Measurements from ENCODE around the gene SPDYE2. TPM values are rescaled to one million over a fixed set of nuclear protein-coding genes. Genes with fewer than 3 reads are reported as not detected.
"Not testable (repeated sequence)": the region's sequence is repeated elsewhere in the genome, so short reads cannot be mapped to it uniquely, and the experiment has no call there.

The SPDYE2 gene
- total and polyA plus RNA-seq, 12 donors: 0.31 to 0.51 TPM; not detected in 10

GRCh38 chr7:102542771-102543170 lies 8.3 kb upstream of the SPDYE2 start:
- H3K9me3 ChIP-seq; H3K27me3 ChIP-seq; ATAC-seq; H3K27ac ChIP-seq; H3K4me3 ChIP-seq; H3K36me3 ChIP-seq; intact Hi-C loops (cut with DNase I); H3K4me1 ChIP-seq; DNase-seq: not testable (repeated sequence)
- WGBS, 2 donors: 92 to 95% methylated on average over 7 of the region's 11 CpGs

GRCh38 chr7:102543596-102543995 lies 7.4 kb upstream of the SPDYE2 start, which contains the start of gene UPK3BL2:
UPK3BL2 (minus strand) TSS chr7:102543696; CDS start chr7:102543636, 60 bp downstream.
- H3K27me3 ChIP-seq; DNase-seq; H3K27ac ChIP-seq; intact Hi-C loops (cut with DNase I); H3K4me1 ChIP-seq; H3K4me3 ChIP-seq; H3K36me3 ChIP-seq; H3K9me3 ChIP-seq: not testable (repeated sequence)
- no CpG with 5 or more reads among the region's 8 CpGs for WGBS, 2 donors
- peak in 4 of 8 donors; percentile 11 to 43 (median 15) for ATAC-seq

GRCh38 chr7:102544372-102544771 lies 6.7 kb upstream of the SPDYE2 start:
- intact Hi-C loops (cut with DNase I); H3K4me1 ChIP-seq: not testable (repeated sequence)
- peak in 3 of 8 donors; percentile 6 to 31 (median 18) for ATAC-seq

GRCh38 chr7:102545288-102545687 lies 5.7 kb upstream of the SPDYE2 start:
- H3K9me3 ChIP-seq; H3K4me3 ChIP-seq; H3K4me1 ChIP-seq; DNase-seq; intact Hi-C loops (cut with DNase I); H3K27me3 ChIP-seq; H3K27ac ChIP-seq; H3K36me3 ChIP-seq; ATAC-seq: not testable (repeated sequence)
- 95 to 100% methylated on average over 5 to 8 of the region's 12 CpGs for WGBS, 2 donors

More at GRCh38 chr7:102544372-102544771, 6.7 kb upstream of the SPDYE2 start:
- not testable (repeated sequence) for H3K27ac ChIP-seq, H3K9me3 ChIP-seq, DNase-seq, H3K4me3 ChIP-seq, H3K27me3 ChIP-seq, H3K36me3 ChIP-seq
- no CpG with 5 or more reads among the region's 1 CpG for WGBS, 2 donors

GRCh38 chr7:102546353-102546752 lies 4.7 kb upstream of the SPDYE2 start:
- H3K27me3 ChIP-seq; H3K27ac ChIP-seq; DNase-seq; H3K4me3 ChIP-seq; H3K9me3 ChIP-seq; H3K36me3 ChIP-seq; intact Hi-C loops (cut with DNase I); H3K4me1 ChIP-seq; ATAC-seq: not testable (repeated sequence)
- 91 to 100% methylated on average over 1 to 2 of the region's 6 CpGs for WGBS, 2 donors

GRCh38 chr7:102568620-102569019 lies 17.6 kb downstream of the SPDYE2 start:
- H3K4me3 ChIP-seq; H3K4me1 ChIP-seq; intact Hi-C loops (cut with DNase I); H3K27ac ChIP-seq; H3K9me3 ChIP-seq; H3K27me3 ChIP-seq; ATAC-seq; DNase-seq: not testable (repeated sequence)
- WGBS, 2 donors: 95% methylated on average over 3 to 4 of the region's 11 CpGs
- H3K36me3 ChIP-seq: peaks cover 0 to 19% (median 0%) of the 10 kb centered on the region in 9 donors

GRCh38 chr7:102572261-102573239 lies 21.5 kb downstream of the SPDYE2 start, which contains the start of gene POLR2J3:
POLR2J3 (minus strand) TSS chr7:102572583; CDS start chr7:102572521, 62 bp downstream.
- H3K36me3 ChIP-seq; intact Hi-C loops (cut with DNase I); H3K27me3 ChIP-seq; H3K4me1 ChIP-seq; H3K9me3 ChIP-seq: not testable (repeated sequence)
- ATAC-seq (peak; percentile 96 to 98 (median 97)), DNase-seq (peak; percentile 94 to 100)
- WGBS, 2 donors: 0 to 1% methylated on average over 49 to 53 of the region's 64 CpGs
- Histone ChIP-seq H3K27ac (peak within 1 kb of the TSS in 9 of 10 donors; percentile 66 to 86 (median 80)), H3K4me3 (peak within 1 kb of the TSS; percentile 55 to 99 (median 82))
- TF ChIP-seq CTCF (IDR thresholded peaks at IDR 0.05): peak; percentile 62 to 81 (median 67)

GRCh38 chr7:102574607-102575006 lies 23.6 kb downstream of the SPDYE2 start:
- intact Hi-C loops (cut with DNase I); H3K9me3 ChIP-seq; ATAC-seq; H3K27ac ChIP-seq; H3K36me3 ChIP-seq; DNase-seq; H3K27me3 ChIP-seq; H3K4me3 ChIP-seq; H3K4me1 ChIP-seq: not testable (repeated sequence)
- no CpG with 5 or more reads among the region's 6 CpGs for WGBS, 2 donors

- H3K27me3 ChIP-seq; H3K9me3 ChIP-seq; ATAC-seq; intact Hi-C loops (cut with DNase I); H3K4me3 ChIP-seq; DNase-seq; H3K27ac ChIP-seq; H3K36me3 ChIP-seq; H3K4me1 ChIP-seq: not testable (repeated sequence)
- no CpG with 5 or more reads among the region's 3 CpGs for WGBS, 2 donors
Observed at GRCh38 chr7:102576363-102576762, 25.3 kb downstream of the SPDYE2 start.
